ENCODE measurements around the gene VAMP4.

DNA sequence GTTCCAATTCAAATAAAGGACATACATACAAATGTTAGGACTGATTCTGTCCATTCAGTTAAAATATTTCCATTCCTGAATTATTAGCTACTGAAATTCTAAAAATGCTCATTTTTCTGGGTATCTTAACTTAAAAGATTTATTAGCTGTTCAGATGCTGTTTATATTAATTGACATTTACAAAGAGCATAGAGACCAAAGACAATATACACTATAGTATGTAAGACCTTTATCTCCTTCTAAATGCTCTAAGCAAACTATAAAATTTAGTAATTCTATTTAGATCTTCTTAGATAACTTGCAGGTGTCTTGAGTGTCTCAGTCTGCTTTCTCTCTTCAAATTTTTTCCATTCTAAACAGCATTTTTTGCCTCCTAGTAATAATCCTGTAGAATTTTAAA lies 39.3 kb downstream of the VAMP4 start:
- TF ChIP-seq EP300 (IDR thresholded peaks at IDR 0.05; ENCODE audit: borderline replicate concordance in 1 of 2, low read depth in 1 of 2, low read length in 1 of 2): no peak
- TF ChIP-seq POLR2AphosphoS5 (IDR thresholded peaks at IDR 0.05; ENCODE audit: low read depth, low read length): no peak
- no peak for TF ChIP-seq NFIC (IDR thresholded peaks at IDR 0.05; ENCODE audit: borderline replicate concordance)
- TF ChIP-seq, protein P1, sequence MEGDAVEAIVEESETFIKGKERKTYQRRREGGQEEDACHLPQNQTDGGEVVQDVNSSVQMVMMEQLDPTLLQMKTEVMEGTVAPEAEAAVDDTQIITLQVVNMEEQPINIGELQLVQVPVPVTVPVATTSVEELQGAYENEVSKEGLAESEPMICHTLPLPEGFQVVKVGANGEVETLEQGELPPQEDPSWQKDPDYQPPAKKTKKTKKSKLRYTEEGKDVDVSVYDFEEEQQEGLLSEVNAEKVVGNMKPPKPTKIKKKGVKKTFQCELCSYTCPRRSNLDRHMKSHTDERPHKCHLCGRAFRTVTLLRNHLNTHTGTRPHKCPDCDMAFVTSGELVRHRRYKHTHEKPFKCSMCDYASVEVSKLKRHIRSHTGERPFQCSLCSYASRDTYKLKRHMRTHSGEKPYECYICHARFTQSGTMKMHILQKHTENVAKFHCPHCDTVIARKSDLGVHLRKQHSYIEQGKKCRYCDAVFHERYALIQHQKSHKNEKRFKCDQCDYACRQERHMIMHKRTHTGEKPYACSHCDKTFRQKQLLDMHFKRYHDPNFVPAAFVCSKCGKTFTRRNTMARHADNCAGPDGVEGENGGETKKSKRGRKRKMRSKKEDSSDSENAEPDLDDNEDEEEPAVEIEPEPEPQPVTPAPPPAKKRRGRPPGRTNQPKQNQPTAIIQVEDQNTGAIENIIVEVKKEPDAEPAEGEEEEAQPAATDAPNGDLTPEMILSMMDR (IDR thresholded peaks at IDR 0.05): no peak
